Neural progenitor cell (in vitro differentiated cells): Measurements from ENCODE around the gene OGDH. TPM values are rescaled to one million over a fixed set of nuclear protein-coding genes. Genes with fewer than 3 reads are reported as not detected.

Experiments used
- DNase-seq: peaks from one replicate; pipeline ENCODE4 v3.0.0-alpha.2; 2016; ENCODE audit warnings: low spot score
- H2AFZ ChIP-seq: fragments of 200-600 bp; sonication (generic); replicated peaks from 2 replicates; pipeline ENCODE4 v1.6.1; 2016; ENCODE audit warnings: antibody characterized with exemption
- H3F3A ChIP-seq: fragments of 200-600 bp; sonication (generic); 2 replicates; pipeline ENCODE4 v1.6.1; 2016; ENCODE audit warnings: antibody characterized with exemption, low read depth
- H3K27ac ChIP-seq: fragments of 200-600 bp; sonication (generic); 2 replicates; pipeline ENCODE4 v1.5.1; 2016; ENCODE audit warnings: mild to moderate bottlenecking
- H3K27me3 ChIP-seq: fragments of 200-600 bp; sonication (generic); 2 replicates; pipeline ENCODE4 v1.6.1; 2016; ENCODE audit warnings: mild to moderate bottlenecking, moderate library complexity
- H3K36me3 ChIP-seq: fragments of 200-600 bp; sonication (generic); 2 replicates; pipeline ENCODE4 v1.5.1; 2016
- H3K4me1 ChIP-seq: fragments of 200-600 bp; sonication (generic); 2 replicates; pipeline ENCODE4 v1.6.1; 2016; ENCODE audit warnings: mixed run types
- H3K4me2 ChIP-seq: fragments of 200-600 bp; sonication (generic); 2 replicates; pipeline ENCODE4 v1.6.1; 2016
- H3K4me3 ChIP-seq: fragments of 200-600 bp; sonication (generic); 2 replicates; pipeline ENCODE4 v1.5.1; 2016
- H3K79me2 ChIP-seq: fragments of 200-600 bp; sonication (generic); 2 replicates; pipeline ENCODE4 v1.6.1; 2016; ENCODE audit warnings: low read depth
- H3K9ac ChIP-seq: fragments of 200-600 bp; sonication (generic); 2 replicates; pipeline ENCODE4 v1.6.1; 2016
- H3K9me3 ChIP-seq: fragments of 200-600 bp; sonication (generic); 2 replicates; pipeline ENCODE4 v1.5.1; 2016; ENCODE audit warnings: low read depth
- H4K20me1 ChIP-seq: fragments of 200-600 bp; sonication (generic); 2 replicates; pipeline ENCODE4 v1.6.1; 2016; ENCODE audit warnings: low read depth
- H3K27ac Mint-ChIP-seq: 3 replicates; pipeline ENCODE4 v1.8.0; 2021; ENCODE audit warnings: mixed read lengths
- H3K27me3 Mint-ChIP-seq: 2 replicates; pipeline ENCODE4 v1.8.0; 2022; ENCODE audit warnings: low read depth, mild to moderate bottlenecking, inconsistent platforms, moderate library complexity, mixed read lengths; ENCODE audit not compliant: insufficient read depth
- H3K36me3 Mint-ChIP-seq: 3 replicates; pipeline ENCODE4 v1.8.0; 2021; ENCODE audit warnings: mixed read lengths
- H3K4me1 Mint-ChIP-seq: 3 replicates; pipeline ENCODE4 v1.8.0; 2021; ENCODE audit warnings: mixed read lengths
- H3K4me3 Mint-ChIP-seq: 3 replicates; pipeline ENCODE4 v1.8.0; 2021; ENCODE audit warnings: mild to moderate bottlenecking, moderate library complexity, mixed read lengths
- H3K9me3 Mint-ChIP-seq: 3 replicates; pipeline ENCODE4 v1.8.0; 2020; ENCODE audit warnings: mixed read lengths
- EZH2 ChIP-seq: fragments of 200-600 bp; sonication (generic); IDR thresholded peaks from 2 replicates; pipeline ENCODE4 v1.6.1; 2017; ENCODE audit warnings: antibody characterized with exemption, mild to moderate bottlenecking, moderate library complexity
- EZH2phosphoT487 ChIP-seq: fragments of 200-600 bp; sonication (generic); IDR thresholded peaks from 2 replicates; pipeline ENCODE4 v1.6.1; 2017; ENCODE audit warnings: antibody characterized with exemption
- total RNA-seq: library from RNA; depleted of rRNA; stranded (reverse); fragments of >200 nt; gene quantifications from 2 replicates; pipeline ENCODE4 v1.2.3, GENCODE V29; 2015; ENCODE audit warnings: low replicate concordance
- TF ChIP-seq, protein P1 (sequence below): fragments of 200-600 bp; sonication (generic); IDR thresholded peaks from 2 replicates; pipeline ENCODE4 v1.5.1; 2017; ENCODE audit warnings: antibody characterized with exemption, mild to moderate bottlenecking

OGDH gene
- total RNA-seq, 1 donor from 2014 or later, result 25.2 TPM

DNA sequence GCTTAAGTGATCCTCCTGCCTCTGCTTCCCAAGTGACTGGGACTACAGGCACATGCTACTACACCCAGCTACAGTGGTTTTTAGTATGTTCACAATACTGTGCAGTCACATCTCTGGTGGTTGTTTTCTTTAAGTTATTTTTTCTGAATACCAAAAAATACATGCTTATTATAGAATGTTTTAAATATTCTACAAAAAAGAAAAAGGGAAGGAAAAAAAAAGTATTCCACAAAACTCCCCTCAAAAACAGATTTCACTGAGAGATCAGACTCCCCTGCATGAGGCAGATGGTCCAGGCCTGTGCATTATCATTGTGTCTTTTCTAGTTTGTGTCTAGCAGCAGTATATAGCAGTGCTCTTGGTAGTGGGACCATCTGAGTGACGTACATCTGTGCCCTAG is 36.8 kb downstream of the OGDH start:
- Histone ChIP-seq H3K79me2 (no peaks in the 10 kb centered on the region), H3K4me1 (no peaks in the 10 kb centered on the region), H4K20me1 (peaks cover 5% of the 10 kb centered on the region), H3K4me2 (no peak overlapping the region), H3K9me3 (no peaks in the 10 kb centered on the region), H2AFZ (no peak overlapping the region), H3K4me3 (no peak overlapping the region), H3K9ac (no peak overlapping the region), H3K27ac (no peak overlapping the region), H3K27me3 (no peaks in the 10 kb centered on the region), H3K36me3 (no peaks in the 10 kb centered on the region), H3F3A (no peaks in the 10 kb centered on the region)
- Mint-ChIP-seq H3K36me3 (peaks cover 9% of the 10 kb centered on the region), H3K4me3 (no peak overlapping the region), H3K9me3 (no peaks in the 10 kb centered on the region), H3K4me1 (peaks cover 25% of the 10 kb centered on the region), H3K27ac (no peak overlapping the region), H3K27me3 (peaks cover 3% of the 10 kb centered on the region)
- TF ChIP-seq EZH2phosphoT487 (no peak), EZH2 (no peak)
- TF ChIP-seq, protein P1, sequence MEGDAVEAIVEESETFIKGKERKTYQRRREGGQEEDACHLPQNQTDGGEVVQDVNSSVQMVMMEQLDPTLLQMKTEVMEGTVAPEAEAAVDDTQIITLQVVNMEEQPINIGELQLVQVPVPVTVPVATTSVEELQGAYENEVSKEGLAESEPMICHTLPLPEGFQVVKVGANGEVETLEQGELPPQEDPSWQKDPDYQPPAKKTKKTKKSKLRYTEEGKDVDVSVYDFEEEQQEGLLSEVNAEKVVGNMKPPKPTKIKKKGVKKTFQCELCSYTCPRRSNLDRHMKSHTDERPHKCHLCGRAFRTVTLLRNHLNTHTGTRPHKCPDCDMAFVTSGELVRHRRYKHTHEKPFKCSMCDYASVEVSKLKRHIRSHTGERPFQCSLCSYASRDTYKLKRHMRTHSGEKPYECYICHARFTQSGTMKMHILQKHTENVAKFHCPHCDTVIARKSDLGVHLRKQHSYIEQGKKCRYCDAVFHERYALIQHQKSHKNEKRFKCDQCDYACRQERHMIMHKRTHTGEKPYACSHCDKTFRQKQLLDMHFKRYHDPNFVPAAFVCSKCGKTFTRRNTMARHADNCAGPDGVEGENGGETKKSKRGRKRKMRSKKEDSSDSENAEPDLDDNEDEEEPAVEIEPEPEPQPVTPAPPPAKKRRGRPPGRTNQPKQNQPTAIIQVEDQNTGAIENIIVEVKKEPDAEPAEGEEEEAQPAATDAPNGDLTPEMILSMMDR, result no peak
- DNase-seq, result no peak

DNA sequence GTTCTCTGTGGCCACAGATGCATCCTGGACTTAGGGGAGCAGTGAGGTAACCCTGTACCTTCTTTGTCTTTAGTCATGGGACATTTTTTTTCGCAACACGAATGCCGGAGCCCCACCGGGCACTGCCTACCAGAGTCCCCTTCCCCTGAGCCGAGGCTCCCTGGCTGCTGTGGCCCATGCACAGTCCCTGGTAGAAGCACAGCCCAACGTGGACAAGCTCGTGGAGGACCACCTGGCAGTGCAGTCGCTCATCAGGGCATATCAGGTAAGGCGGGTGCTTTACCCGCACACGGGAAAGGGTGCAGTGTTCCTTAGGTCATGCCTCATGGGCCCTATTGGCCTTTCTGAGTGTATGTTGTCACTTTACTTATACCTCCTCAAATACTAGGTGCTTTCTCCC is 38.8 kb downstream of the OGDH start:
- no peak overlapping the region for H3K27ac ChIP-seq
- no peaks in the 10 kb centered on the region for H3K9me3 Mint-ChIP-seq
- H3K4me3 ChIP-seq, result no peak overlapping the region
- H4K20me1 ChIP-seq, result no peaks in the 10 kb centered on the region
- TF ChIP-seq, protein P1, result no peak
- TF ChIP-seq EZH2phosphoT487, result no peak
- no peaks in the 10 kb centered on the region for H3K9me3 ChIP-seq
- no peak for DNase-seq
- no peak overlapping the region for H3K4me2 ChIP-seq
- no peak overlapping the region for H2AFZ ChIP-seq
- no peaks in the 10 kb centered on the region for H3K4me1 ChIP-seq
- H3K27ac Mint-ChIP-seq, result no peak overlapping the region
- peaks cover 5% of the 10 kb centered on the region for H3K36me3 Mint-ChIP-seq
- no peaks in the 10 kb centered on the region for H3F3A ChIP-seq
- H3K36me3 ChIP-seq, result no peaks in the 10 kb centered on the region
- no peaks in the 10 kb centered on the region for H3K27me3 ChIP-seq
- H3K27me3 Mint-ChIP-seq, result peaks cover 3% of the 10 kb centered on the region
- no peak overlapping the region for H3K9ac ChIP-seq
- H3K79me2 ChIP-seq, result no peaks in the 10 kb centered on the region
- no peak overlapping the region for H3K4me3 Mint-ChIP-seq
- peaks cover 4% of the 10 kb centered on the region for H3K4me1 Mint-ChIP-seq

DNA sequence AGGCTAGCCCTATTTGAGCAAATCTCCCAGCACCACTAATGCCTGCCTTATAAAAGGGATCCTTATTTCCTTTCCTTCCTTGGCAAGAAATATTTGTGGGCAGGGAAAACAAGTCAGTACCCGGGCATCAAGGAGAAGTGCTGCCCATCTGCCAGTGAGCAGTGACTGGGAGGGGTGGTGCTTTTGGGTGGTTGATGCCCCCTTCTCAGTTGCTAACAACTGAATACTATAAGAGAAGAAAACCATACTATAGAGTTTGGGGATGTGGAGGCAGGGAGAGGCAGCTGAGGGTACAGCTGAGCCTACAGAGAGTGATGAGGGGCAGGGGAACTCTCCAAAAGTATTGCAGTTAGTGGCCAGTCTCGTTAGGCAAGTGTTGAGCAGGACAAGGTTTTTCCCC is 39.3 kb downstream of the OGDH start:
- Mint-ChIP-seq H3K4me1 (no peaks in the 10 kb centered on the region), H3K36me3 (peaks cover 5% of the 10 kb centered on the region), H3K4me3 (no peak overlapping the region), H3K27me3 (no peaks in the 10 kb centered on the region), H3K27ac (no peak overlapping the region), H3K9me3 (no peaks in the 10 kb centered on the region)
- H3K9ac ChIP-seq, result no peak overlapping the region
- H3F3A ChIP-seq, result no peaks in the 10 kb centered on the region
- H2AFZ ChIP-seq, result no peak overlapping the region
- TF ChIP-seq EZH2, result no peak
- H3K79me2 ChIP-seq, result no peaks in the 10 kb centered on the region
- no peak overlapping the region for H3K4me3 ChIP-seq
- no peak overlapping the region for H3K4me2 ChIP-seq
- H3K36me3 ChIP-seq, result no peaks in the 10 kb centered on the region
- H4K20me1 ChIP-seq, result no peaks in the 10 kb centered on the region
- no peaks in the 10 kb centered on the region for H3K4me1 ChIP-seq
- no peak for DNase-seq
- no peak overlapping the region for H3K27ac ChIP-seq
- H3K9me3 ChIP-seq, result no peaks in the 10 kb centered on the region
- no peaks in the 10 kb centered on the region for H3K27me3 ChIP-seq

DNA sequence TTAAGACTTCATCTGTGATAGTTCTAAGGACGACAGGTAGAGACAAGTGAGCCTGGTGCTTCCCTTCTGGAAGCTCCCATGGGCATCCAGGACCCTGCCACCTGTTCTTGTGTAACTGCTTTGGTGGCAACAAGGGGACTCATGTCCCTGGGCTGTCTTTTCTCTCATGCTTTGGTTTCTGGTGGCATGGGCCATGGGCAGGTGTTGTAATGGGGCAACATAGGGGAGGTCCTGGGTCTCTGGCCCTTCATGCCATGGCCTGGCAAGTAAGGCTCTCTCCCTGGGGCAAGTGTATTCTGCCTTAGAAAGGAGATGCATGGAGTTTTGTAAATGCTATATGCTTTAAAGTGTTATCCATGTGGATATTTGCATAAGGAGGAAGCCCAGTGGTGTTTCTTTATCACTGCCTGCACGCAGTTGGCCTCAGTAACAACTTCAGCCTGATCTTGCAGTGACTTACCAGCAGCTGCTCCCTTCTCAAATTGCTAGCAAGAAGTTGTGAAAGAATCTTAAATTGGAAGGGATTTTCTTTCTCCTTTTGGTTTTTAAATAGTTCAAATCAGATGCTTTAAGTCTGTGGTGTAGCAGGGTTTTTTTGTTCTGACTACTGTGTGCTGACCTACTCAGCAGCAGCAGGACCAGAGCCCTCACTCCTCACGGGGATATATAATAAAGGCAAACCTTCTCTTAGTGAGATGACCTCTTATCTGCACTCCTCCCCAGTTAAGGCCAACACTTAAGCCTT is 39.9 kb downstream of the OGDH start:
- Histone ChIP-seq H3K9me3 (no peaks in the 10 kb centered on the region), H4K20me1 (no peaks in the 10 kb centered on the region), H3K4me2 (no peak overlapping the region), H3K27ac (no peak overlapping the region), H3K4me3 (no peak overlapping the region), H3F3A (no peaks in the 10 kb centered on the region), H3K9ac (no peak overlapping the region), H3K4me1 (no peaks in the 10 kb centered on the region), H3K36me3 (no peaks in the 10 kb centered on the region), H3K27me3 (no peaks in the 10 kb centered on the region), H2AFZ (no peak overlapping the region), H3K79me2 (no peaks in the 10 kb centered on the region)
- no peak overlapping the region for H3K27ac Mint-ChIP-seq
- peaks cover 8% of the 10 kb centered on the region for H3K36me3 Mint-ChIP-seq
- H3K9me3 Mint-ChIP-seq, result no peaks in the 10 kb centered on the region
- no peak overlapping the region for H3K4me3 Mint-ChIP-seq
- H3K27me3 Mint-ChIP-seq, result no peaks in the 10 kb centered on the region
- TF ChIP-seq, protein P1, result no peak
- TF ChIP-seq EZH2phosphoT487 (no peak), EZH2 (no peak)
- no peak for DNase-seq
- no peaks in the 10 kb centered on the region for H3K4me1 Mint-ChIP-seq
